WTC11 (cell line): ENCODE data around the gene DBN1. TPM values are rescaled to one million over a fixed set of nuclear protein-coding genes. Genes with fewer than 3 reads are reported as not detected.

Experiments used
- ATAC-seq: fragments of 200-7000 bp; cut with Tn5 transposase; 2 replicates; pipeline ENCODE4 v1.10.0; 2021; ENCODE audit warnings: mild to moderate bottlenecking, moderate library complexity
- CTCF ChIA-PET: fragments of 300-600 bp; sonication (Branson Sonifier 250); formaldehyde crosslinking; loops from one replicate; lab custom pipeline; 2021; ENCODE audit warnings: antibody characterized with exemption; lab: Charles Lee
- POLR2A ChIA-PET: fragments of 350-600 bp; sonication (Branson Sonifier 250); formaldehyde crosslinking; loops from one replicate; lab custom pipeline; 2021; ENCODE audit warnings: antibody characterized with exemption; lab: Charles Lee
- DNase-seq: peaks from one replicate; pipeline ENCODE4 v3.0.0; 2021; ENCODE audit warnings: low spot score
- H3K27ac Mint-ChIP-seq: 2 replicates; pipeline ENCODE4 v1.8.0; 2021; ENCODE audit warnings: mixed read lengths
- H3K27me3 Mint-ChIP-seq: 2 replicates; pipeline ENCODE4 v1.8.0; 2021; ENCODE audit warnings: low read depth, mild to moderate bottlenecking, moderate library complexity, mixed read lengths
- H3K36me3 Mint-ChIP-seq: 2 replicates; pipeline ENCODE4 v1.8.0; 2021; ENCODE audit warnings: mixed read lengths
- H3K4me1 Mint-ChIP-seq: 2 replicates; pipeline ENCODE4 v1.8.0; 2022; ENCODE audit warnings: mixed read lengths
- H3K4me3 Mint-ChIP-seq: 2 replicates; pipeline ENCODE4 v1.8.0; 2021; ENCODE audit warnings: mild to moderate bottlenecking, moderate library complexity, mixed read lengths
- H3K9me3 Mint-ChIP-seq: 2 replicates; pipeline ENCODE4 v1.8.0; 2021; ENCODE audit warnings: mixed read lengths
- ATF6 ChIP-seq: sonication (generic); formaldehyde crosslinking; IDR thresholded peaks from 2 replicates; pipeline ENCODE4 v1.8.1; 2023; ENCODE audit warnings: mild to moderate bottlenecking, missing genetic modification reagents
- CDX4 ChIP-seq: fragments of 250-450 bp; sonication (Bioruptor Pico); IDR thresholded peaks from 2 replicates; pipeline ENCODE4 v1.9.0; 2021; ENCODE audit warnings: moderate library complexity, mild to moderate bottlenecking, inconsistent platforms, borderline replicate concordance
- CREB1 ChIP-seq: sonication (generic); formaldehyde crosslinking; IDR thresholded peaks from 2 replicates; pipeline ENCODE4 v1.8.0; 2023; ENCODE audit warnings: mild to moderate bottlenecking, missing genetic modification reagents
- CREM ChIP-seq: sonication (generic); formaldehyde crosslinking; IDR thresholded peaks from 2 replicates; pipeline ENCODE4 v1.8.1; 2022; ENCODE audit warnings: mild to moderate bottlenecking, missing genetic modification reagents, moderate library complexity
- E2F5 ChIP-seq: sonication (generic); formaldehyde crosslinking; IDR thresholded peaks from 2 replicates; pipeline ENCODE4 v1.8.1; 2022; ENCODE audit warnings: mild to moderate bottlenecking, moderate library complexity, missing genetic modification reagents
- ERG ChIP-seq: fragments of 250-450 bp; sonication (Bioruptor Pico); IDR thresholded peaks from 2 replicates; pipeline ENCODE4 v1.8.0; 2021; ENCODE audit warnings: mild to moderate bottlenecking
- ESRRA ChIP-seq: sonication (generic); formaldehyde crosslinking; IDR thresholded peaks from 2 replicates; pipeline ENCODE4 v1.8.1; 2022; ENCODE audit warnings: mild to moderate bottlenecking, missing genetic modification reagents, borderline replicate concordance
- HMGXB4 ChIP-seq: sonication (generic); formaldehyde crosslinking; IDR thresholded peaks from 2 replicates; pipeline ENCODE4 v1.8.1; 2023; ENCODE audit warnings: mild to moderate bottlenecking, moderate library complexity, missing genetic modification reagents
- IRF2 ChIP-seq: sonication (generic); formaldehyde crosslinking; IDR thresholded peaks from 2 replicates; pipeline ENCODE4 v1.8.0; 2022; ENCODE audit warnings: low read depth, missing genetic modification reagents, borderline replicate concordance
- MXD4 ChIP-seq: fragments of 250-450 bp; sonication (Bioruptor Pico); IDR thresholded peaks from 2 replicates; pipeline ENCODE4 v1.8.0; 2021; ENCODE audit warnings: mild to moderate bottlenecking, moderate library complexity, borderline replicate concordance
- MYBL2 ChIP-seq: sonication (generic); formaldehyde crosslinking; IDR thresholded peaks from 2 replicates; pipeline ENCODE4 v1.8.1; 2023; ENCODE audit warnings: mild to moderate bottlenecking, moderate library complexity, missing genetic modification reagents
- NFE2L1 ChIP-seq: sonication (generic); formaldehyde crosslinking; IDR thresholded peaks from 2 replicates; pipeline ENCODE4 v1.8.1; 2023; ENCODE audit warnings: missing genetic modification reagents
- NR1H2 ChIP-seq: sonication (generic); formaldehyde crosslinking; IDR thresholded peaks from 2 replicates; pipeline ENCODE4 v1.9.0; 2021; ENCODE audit warnings: mild to moderate bottlenecking, moderate library complexity, missing genetic modification reagents
- NR3C1 ChIP-seq: sonication (generic); formaldehyde crosslinking; conservative IDR thresholded peaks from 2 replicates; pipeline ENCODE4 v1.8.1; 2023; ENCODE audit warnings: low read depth, mild to moderate bottlenecking, missing genetic modification reagents
- OVOL2 ChIP-seq: fragments of 250-450 bp; sonication (Bioruptor Pico); IDR thresholded peaks from 2 replicates; pipeline ENCODE4 v1.9.0; 2021; ENCODE audit warnings: mild to moderate bottlenecking, borderline replicate concordance
- PRDM15 ChIP-seq: sonication (generic); formaldehyde crosslinking; IDR thresholded peaks from 2 replicates; pipeline ENCODE4 v1.8.0; 2022; ENCODE audit warnings: missing genetic modification reagents
- PRRX2 ChIP-seq: fragments of 250-450 bp; sonication (Bioruptor Pico); IDR thresholded peaks from 2 replicates; pipeline ENCODE4 v1.8.0; 2021; ENCODE audit warnings: mild to moderate bottlenecking
- SOX15 ChIP-seq: fragments of 250-450 bp; sonication (Bioruptor Pico); IDR thresholded peaks from 2 replicates; pipeline ENCODE4 v1.9.0; 2021; ENCODE audit warnings: mild to moderate bottlenecking
- TCF7 ChIP-seq: sonication (generic); formaldehyde crosslinking; IDR thresholded peaks from 2 replicates; pipeline ENCODE4 v1.8.0; 2022; ENCODE audit warnings: mild to moderate bottlenecking, low read depth, missing genetic modification reagents, moderate library complexity
- TEAD1 ChIP-seq: sonication (generic); formaldehyde crosslinking; IDR thresholded peaks from 2 replicates; pipeline ENCODE4 v1.8.0; 2022; ENCODE audit warnings: mild to moderate bottlenecking, missing genetic modification reagents
- TEAD4 ChIP-seq: sonication (generic); formaldehyde crosslinking; IDR thresholded peaks from 2 replicates; pipeline ENCODE4 v1.8.0; 2022; ENCODE audit warnings: mild to moderate bottlenecking, missing genetic modification reagents
- USF1 ChIP-seq: sonication (generic); formaldehyde crosslinking; IDR thresholded peaks from 2 replicates; pipeline ENCODE4 v1.8.0; 2022; ENCODE audit warnings: mild to moderate bottlenecking, missing genetic modification reagents
- ZMAT4 ChIP-seq: fragments of 250-450 bp; sonication (Bioruptor Pico); IDR thresholded peaks from 2 replicates; pipeline ENCODE4 v1.9.0; 2021; ENCODE audit warnings: mild to moderate bottlenecking
- ZNF396 ChIP-seq: fragments of 250-450 bp; sonication (Bioruptor Pico); IDR thresholded peaks from 2 replicates; pipeline ENCODE4 v1.8.0; 2021; ENCODE audit warnings: mild to moderate bottlenecking, moderate library complexity, borderline replicate concordance
- ZNF671 ChIP-seq: fragments of 250-450 bp; sonication (Bioruptor Pico); IDR thresholded peaks from 2 replicates; pipeline ENCODE4 v1.8.0; 2021; ENCODE audit warnings: mild to moderate bottlenecking
- total RNA-seq: library from RNA; stranded (reverse); gene quantifications from 3 replicates; pipeline ENCODE4 v1.2.3, GENCODE V29; 2021

DBN1 gene
- total RNA-seq, 1 experiment from 2014 or later, result 288 TPM

- TF ChIP-seq ATF6 (no peak), NR1H2 (no peak), PRDM15 (CRISPR knock-in tag) (no peak), MYBL2 (no peak), ZNF396 (CRISPR knock-in tag) (no peak), ZMAT4 (CRISPR knock-in tag) (no peak), NFE2L1 (CRISPR knock-in tag) (no peak), CREB1 (no peak), ERG (CRISPR knock-in tag) (no peak), ESRRA (CRISPR knock-in tag) (no peak), SOX15 (CRISPR knock-in tag) (no peak), HMGXB4 (no peak)
Observed at GRCh38 chr5:177515580-177515979, 42.1 kb upstream of the DBN1 start (continued).

GRCh38 chr5:177514541-177514940 is 41.1 kb upstream of the DBN1 start:
- peaks cover 56% of the 10 kb centered on the region for H3K36me3 Mint-ChIP-seq
- H3K4me3 Mint-ChIP-seq, result peak overlapping the region; percentile 93
- H3K27ac Mint-ChIP-seq, result no peak overlapping the region
- ChIA-PET CTCF (interaction anchor here (1.1 kb wide), 1 partner anchor 93 kb away, joined by 3 read pairs; no protein-coding TSS in a partner anchor), POLR2A (no interaction called here)
- ATAC-seq, result no peak
- peaks cover 4% of the 10 kb centered on the region; the same call in 1 of the 2 replicates for H3K27me3 Mint-ChIP-seq
- no peak for DNase-seq
- H3K9me3 Mint-ChIP-seq, result no peaks in the 10 kb centered on the region
- peaks cover 25% of the 10 kb centered on the region for H3K4me1 Mint-ChIP-seq
- TF ChIP-seq OVOL2 (CRISPR knock-in tag), result no peak
- TF ChIP-seq NR3C1 (CRISPR knock-in tag), result no peak
- no peak for TF ChIP-seq USF1
- no peak for TF ChIP-seq ZNF671 (CRISPR knock-in tag)
- no peak for TF ChIP-seq PRRX2
- TF ChIP-seq TCF7 (CRISPR knock-in tag), result no peak
- no peak for TF ChIP-seq IRF2 (CRISPR knock-in tag)
- TF ChIP-seq E2F5 (CRISPR knock-in tag), result no peak
- TF ChIP-seq TEAD4 (CRISPR knock-in tag), result no peak
- TF ChIP-seq CDX4 (CRISPR knock-in tag), result no peak
- TF ChIP-seq TEAD1 (CRISPR knock-in tag), result no peak
- TF ChIP-seq CREM (CRISPR knock-in tag), result no peak
- TF ChIP-seq MXD4 (CRISPR knock-in tag), result no peak
